ENCODE data around the gene ETV3L. TPM values are rescaled to one million over a fixed set of nuclear protein-coding genes. Genes with fewer than 3 reads are reported as not detected.

Gene ETV3L
- total RNA-seq, 2 experiments from 2014 or later, result not detected

DNA sequence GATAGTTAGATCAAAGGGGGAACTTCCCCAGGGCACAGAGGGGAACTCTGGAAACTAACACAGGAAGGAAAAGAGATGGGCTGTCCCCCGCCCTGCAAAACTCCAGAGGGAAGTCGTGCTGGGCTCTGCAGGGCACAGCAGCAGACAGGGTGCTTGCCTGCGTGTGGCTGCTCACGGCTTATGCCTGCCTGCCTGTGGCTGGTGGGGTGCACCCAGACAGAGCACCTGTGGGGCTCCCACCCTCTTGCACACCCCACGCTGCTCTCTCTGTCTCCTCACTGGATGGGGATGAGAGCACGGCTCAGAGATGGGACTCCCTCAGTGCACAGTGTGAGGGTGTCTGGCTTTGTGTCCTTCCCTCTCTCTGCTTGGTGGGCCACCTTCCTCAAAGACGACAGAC is 13.5 kb upstream of the ETV3L start:
- no peak for DNase-seq
- POLR2A ChIA-PET, result interaction anchor here (1.0 kb wide), 1 partner anchor 19 kb away, joined by 3 read pairs; no protein-coding TSS in a partner anchor
- H3K9me3 Mint-ChIP-seq, result no peaks in the 10 kb centered on the region
- no peak overlapping the region for H3K27ac Mint-ChIP-seq
- ATAC-seq, result no peak
- intact Hi-C loops (cut with micrococcal nuclease), result no loop called here
- no peaks in the 10 kb centered on the region for H3K4me1 Mint-ChIP-seq (ENCODE audit: low read depth)
- peaks cover 9% of the 10 kb centered on the region for H3K27me3 Mint-ChIP-seq
- no peaks in the 10 kb centered on the region for H3K36me3 Mint-ChIP-seq (ENCODE audit: low read depth)
- no peak overlapping the region for H3K4me3 Mint-ChIP-seq
- TF ChIP-seq CTCF (IDR thresholded peaks at IDR 0.05), result no peak
- CTCF ChIA-PET, result interaction anchor here (1.4 kb wide), 1 partner anchor 23 kb away, joined by 4 read pairs; no protein-coding TSS in a partner anchor

DNA sequence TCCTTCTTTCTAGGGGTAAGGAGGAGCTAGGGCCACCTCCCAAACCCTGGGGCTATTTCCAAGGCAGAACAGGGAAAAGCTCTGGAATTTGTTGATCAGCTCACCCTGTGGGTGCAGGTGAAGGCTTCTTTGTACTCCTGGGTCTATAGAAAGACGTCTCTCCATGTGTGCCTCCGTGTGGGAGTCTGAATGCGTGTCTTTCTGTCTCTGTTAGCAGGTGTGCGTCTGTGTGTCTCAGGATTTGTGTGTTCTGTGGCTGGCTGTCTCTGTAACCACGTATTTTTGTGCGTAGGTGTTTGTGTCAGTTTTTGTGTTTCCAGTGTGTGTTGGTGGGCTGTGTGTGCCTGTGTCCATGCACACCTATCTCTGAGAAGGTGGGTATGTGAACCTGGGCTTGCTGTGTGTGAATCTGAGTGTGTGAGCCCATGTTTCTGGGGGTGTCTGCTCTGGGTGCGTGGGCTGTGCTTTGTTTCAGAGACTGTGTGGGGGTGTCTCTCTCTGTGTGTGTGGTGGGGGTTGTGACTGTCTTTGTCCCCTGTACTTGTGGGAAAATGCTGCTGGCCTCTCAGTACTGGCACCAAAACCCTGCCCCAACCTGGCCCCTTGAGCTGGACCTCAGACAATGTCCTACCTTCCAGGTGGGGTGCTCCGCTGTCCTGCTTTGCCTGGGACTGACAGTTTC is 12.7 kb upstream of the ETV3L start:
- H3K27ac Mint-ChIP-seq, result no peak overlapping the region
- no peak for TF ChIP-seq CTCF (IDR thresholded peaks at IDR 0.05)

GRCh38 chr1:157111396-157112165 is 12.0 kb upstream of the ETV3L start:
- peaks cover 1% of the 10 kb centered on the region for H3K4me1 Mint-ChIP-seq (ENCODE audit: low read depth)

More for the DNA sequence above, 12.7 kb upstream of the ETV3L start:
- intact Hi-C loops (cut with micrococcal nuclease), result no loop called here
- H3K27me3 Mint-ChIP-seq, result peaks cover 12% of the 10 kb centered on the region
- no peak for DNase-seq
- H3K9me3 Mint-ChIP-seq, result no peaks in the 10 kb centered on the region
- ChIA-PET POLR2A (no interaction called here), CTCF (interaction anchor here (1.4 kb wide), 1 partner anchor 22 kb away, joined by 4 read pairs; no protein-coding TSS in a partner anchor)
- ATAC-seq, result no peak
- H3K4me3 Mint-ChIP-seq, result no peak overlapping the region
- no peaks in the 10 kb centered on the region for H3K36me3 Mint-ChIP-seq (ENCODE audit: low read depth)
- no peaks in the 10 kb centered on the region for H3K4me1 Mint-ChIP-seq (ENCODE audit: low read depth)

DNA sequence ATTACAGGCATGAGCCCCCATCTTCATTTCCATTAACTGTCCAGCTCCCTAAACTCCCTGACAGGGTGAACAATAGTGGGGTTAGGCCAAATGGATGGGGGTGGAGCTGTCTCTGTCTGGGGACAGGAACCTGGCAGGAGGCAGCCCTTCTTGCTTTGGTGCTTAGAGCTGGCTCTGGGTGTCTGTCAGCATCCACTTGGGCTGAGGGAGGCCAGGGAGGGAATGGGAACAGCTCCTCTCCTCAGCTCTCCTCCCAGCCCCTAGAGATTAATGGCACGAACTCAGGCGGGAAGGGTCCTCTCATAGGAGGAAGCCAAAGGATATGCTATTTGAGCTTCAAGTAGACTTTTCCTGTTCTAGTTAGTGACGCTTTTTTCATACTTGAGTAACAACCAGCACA is 11.1 kb upstream of the ETV3L start:
- Mint-ChIP-seq H3K9me3 (no peaks in the 10 kb centered on the region), H3K36me3 (ENCODE audit: low read depth) (no peaks in the 10 kb centered on the region), H3K27ac (no peak overlapping the region), H3K4me1 (ENCODE audit: low read depth) (peaks cover 9% of the 10 kb centered on the region), H3K4me3 (no peak overlapping the region), H3K27me3 (peaks cover 19% of the 10 kb centered on the region)
- TF ChIP-seq CTCF (IDR thresholded peaks at IDR 0.05), result no peak
- CTCF ChIA-PET, result interaction anchor here (0.9 to 2.8 kb wide), 4 partner anchors 21 to 86 kb away, joined by 3 to 20 read pairs (median 7); no protein-coding TSS in a partner anchor
- intact Hi-C loops (cut with micrococcal nuclease), result no loop called here
- DNase-seq (no peak), ATAC-seq (no peak)
- POLR2A ChIA-PET, result interaction anchor here (1.0 to 1.7 kb wide), 3 partner anchors 15 to 28 kb away, joined by 3 to 4 read pairs (median 4); no protein-coding TSS in a partner anchor

More at GRCh38 chr1:157111396-157112165, 12.0 kb upstream of the ETV3L start:
- ChIA-PET CTCF (interaction anchor here (2.7 to 2.8 kb wide), 2 partner anchors 22 to 45 kb away, joined by 10 to 20 read pairs; no protein-coding TSS in a partner anchor), POLR2A (no interaction called here)
- Mint-ChIP-seq H3K4me3 (no peak overlapping the region), H3K36me3 (ENCODE audit: low read depth) (no peaks in the 10 kb centered on the region), H3K27ac (no peak overlapping the region), H3K27me3 (peaks cover 18% of the 10 kb centered on the region), H3K9me3 (no peaks in the 10 kb centered on the region)
- no peak for ATAC-seq
- TF ChIP-seq CTCF (IDR thresholded peaks at IDR 0.05), result no peak
- intact Hi-C loops (cut with micrococcal nuclease), result no loop called here
- no peak for DNase-seq

All from activated CD8-positive, alpha-beta T cell treated with anti-CD3 and anti-CD28 coated beads for 36 hours (primary cell).